ENCODE results near the gene MAPK9. TPM values are rescaled to one million over a fixed set of nuclear protein-coding genes. Genes with fewer than 3 reads are reported as not detected.

MAPK9 gene
- total RNA-seq, 1 donor from 2014 or later, result 12.9 TPM

DNA sequence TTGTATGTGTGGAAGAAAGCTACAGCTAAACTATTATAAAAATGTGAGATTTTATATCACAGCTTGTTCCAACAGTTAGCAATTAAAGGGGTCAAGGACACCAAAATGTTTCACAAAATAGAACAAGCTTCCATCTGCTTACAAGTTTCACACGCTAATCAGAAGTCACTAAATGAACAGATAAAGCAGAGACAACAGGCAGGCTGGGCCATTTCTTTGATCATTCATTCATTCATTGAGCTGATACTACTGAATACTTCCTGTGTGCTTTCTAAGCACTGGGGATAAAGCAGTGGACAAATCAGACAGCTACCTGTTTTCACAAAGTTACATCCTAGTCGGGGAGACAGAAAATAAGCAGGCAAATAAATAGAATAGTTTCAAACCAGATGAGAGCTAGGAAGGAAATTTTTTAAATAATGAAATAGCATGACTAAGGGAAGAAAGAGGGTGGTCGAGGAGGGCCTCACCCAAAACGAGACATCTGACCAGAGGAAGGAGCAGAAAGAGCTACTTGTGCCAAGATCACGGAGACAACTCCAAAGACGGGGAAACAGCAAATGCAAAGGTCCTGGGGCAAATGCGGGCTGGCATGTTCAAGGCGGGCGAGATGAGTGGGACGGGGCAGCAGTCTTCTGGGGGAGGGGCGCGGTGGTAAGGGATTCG, 1.2 kb downstream of the MAPK9 start:
- H3K27ac ChIP-seq, result no peak overlapping the region
- TF ChIP-seq, protein P1, sequence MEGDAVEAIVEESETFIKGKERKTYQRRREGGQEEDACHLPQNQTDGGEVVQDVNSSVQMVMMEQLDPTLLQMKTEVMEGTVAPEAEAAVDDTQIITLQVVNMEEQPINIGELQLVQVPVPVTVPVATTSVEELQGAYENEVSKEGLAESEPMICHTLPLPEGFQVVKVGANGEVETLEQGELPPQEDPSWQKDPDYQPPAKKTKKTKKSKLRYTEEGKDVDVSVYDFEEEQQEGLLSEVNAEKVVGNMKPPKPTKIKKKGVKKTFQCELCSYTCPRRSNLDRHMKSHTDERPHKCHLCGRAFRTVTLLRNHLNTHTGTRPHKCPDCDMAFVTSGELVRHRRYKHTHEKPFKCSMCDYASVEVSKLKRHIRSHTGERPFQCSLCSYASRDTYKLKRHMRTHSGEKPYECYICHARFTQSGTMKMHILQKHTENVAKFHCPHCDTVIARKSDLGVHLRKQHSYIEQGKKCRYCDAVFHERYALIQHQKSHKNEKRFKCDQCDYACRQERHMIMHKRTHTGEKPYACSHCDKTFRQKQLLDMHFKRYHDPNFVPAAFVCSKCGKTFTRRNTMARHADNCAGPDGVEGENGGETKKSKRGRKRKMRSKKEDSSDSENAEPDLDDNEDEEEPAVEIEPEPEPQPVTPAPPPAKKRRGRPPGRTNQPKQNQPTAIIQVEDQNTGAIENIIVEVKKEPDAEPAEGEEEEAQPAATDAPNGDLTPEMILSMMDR (IDR thresholded peaks at IDR 0.05), result no peak
- H3K36me3 ChIP-seq, result peaks cover 4 to 6% of the 10 kb centered on the region in 2 donors
- H3K4me1 ChIP-seq, result peaks cover 3 to 13% of the 10 kb centered on the region in 2 donors
- peak overlapping the region; percentile 84 to 88 for H3K4me3 ChIP-seq
- intact Hi-C loops (cut with DNase I), result loop anchor here (5.0 to 10.0 kb wide), 3 partner anchors 218 to 514 kb away; partner anchors contain the start of genes MGAT1, MRNIP and RNF130
- no peaks in the 10 kb centered on the region for H3K9me3 ChIP-seq
- no peak for DNase-seq (ENCODE audit: low spot score in 2 of 2)
- no peaks in the 10 kb centered on the region for H3K27me3 ChIP-seq

DNA sequence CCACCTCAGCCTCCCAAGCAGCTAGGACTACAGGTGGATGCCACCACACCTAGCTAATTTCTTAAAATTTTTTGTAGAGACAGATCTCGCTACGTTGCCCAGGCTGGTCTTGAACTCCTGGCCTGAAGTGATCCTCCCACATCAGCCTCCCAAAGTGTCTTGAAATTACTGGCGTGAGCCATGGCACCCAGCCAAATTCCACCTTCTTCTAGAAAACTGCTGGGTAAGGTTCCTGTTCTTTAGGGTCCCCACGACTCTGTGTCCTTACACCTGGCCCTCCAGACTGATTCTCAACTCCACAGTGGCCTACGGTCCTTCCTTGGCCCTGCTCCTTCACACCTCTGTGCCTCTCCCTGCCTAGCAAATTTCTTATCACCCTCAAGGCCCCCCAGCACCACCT, 1.9 kb downstream of the MAPK9 start:
- Histone ChIP-seq H3K4me1 (peaks cover 3 to 13% of the 10 kb centered on the region in 2 donors), H3K4me3 (no peak overlapping the region), H3K9me3 (no peaks in the 10 kb centered on the region), H3K36me3 (peaks cover 4 to 6% of the 10 kb centered on the region in 2 donors), H3K27me3 (no peaks in the 10 kb centered on the region), H3K27ac (no peak overlapping the region)
- no peak for DNase-seq (ENCODE audit: low spot score in 2 of 2)
- TF ChIP-seq, protein P1 (IDR thresholded peaks at IDR 0.05), result no peak
- intact Hi-C loops (cut with DNase I), result loop anchor here (5.0 to 10.0 kb wide), 3 partner anchors 218 to 515 kb away; partner anchors contain the start of genes MGAT1, MRNIP and RNF130

DNA sequence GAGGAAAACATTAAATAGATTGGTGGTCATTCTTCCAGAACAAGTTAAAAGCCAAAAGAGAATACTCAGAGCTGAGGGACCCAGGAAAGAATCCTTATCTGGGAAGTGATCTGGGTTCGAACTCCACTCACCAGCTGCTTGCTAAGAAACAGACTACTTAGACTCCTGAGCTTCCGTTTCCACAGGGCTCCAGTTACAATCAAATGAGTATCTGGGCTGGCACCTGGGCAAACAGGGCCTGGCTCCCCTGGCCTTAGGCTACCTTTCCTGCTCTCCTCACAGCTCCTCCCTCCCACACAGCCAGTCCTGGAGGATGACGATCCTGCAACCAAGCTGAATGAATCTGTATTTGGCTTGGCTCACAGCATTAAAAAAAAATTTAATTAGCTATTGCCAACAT, 2.5 kb downstream of the MAPK9 start:
- peaks cover 4 to 6% of the 10 kb centered on the region in 2 donors for H3K36me3 ChIP-seq
- no peaks in the 10 kb centered on the region for H3K9me3 ChIP-seq
- no peak overlapping the region for H3K4me3 ChIP-seq
- H3K27ac ChIP-seq, result no peak overlapping the region
- peaks cover 3 to 13% of the 10 kb centered on the region in 2 donors for H3K4me1 ChIP-seq
- TF ChIP-seq, protein P1 (IDR thresholded peaks at IDR 0.05), result no peak
- no peak for DNase-seq (ENCODE audit: low spot score in 2 of 2)
- intact Hi-C loops (cut with DNase I), result no loop called here
- H3K27me3 ChIP-seq, result no peaks in the 10 kb centered on the region

DNA sequence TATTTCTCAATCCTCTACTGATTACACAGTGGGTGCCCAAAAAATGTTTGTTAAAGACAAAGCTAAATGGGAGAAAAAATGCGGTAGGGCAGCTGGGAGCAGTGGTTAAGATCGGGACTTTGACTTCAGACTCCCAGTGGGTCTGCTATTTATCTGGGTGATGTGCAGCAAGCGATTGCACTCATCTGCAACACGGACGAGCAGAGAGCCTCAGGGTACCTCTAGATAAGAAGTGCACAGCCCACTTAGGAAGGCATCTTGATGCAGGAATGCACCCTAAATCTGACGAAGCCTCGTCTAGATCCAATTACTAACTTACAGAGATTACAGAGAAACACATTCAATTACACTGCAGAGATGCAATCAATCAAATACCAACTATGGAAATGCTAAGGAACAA, 4.0 kb downstream of the MAPK9 start:
- Histone ChIP-seq H3K9me3 (no peaks in the 10 kb centered on the region), H3K4me1 (peaks cover 0 to 8% of the 10 kb centered on the region in 2 donors), H3K27ac (no peak overlapping the region), H3K27me3 (no peaks in the 10 kb centered on the region), H3K36me3 (peaks cover 4 to 19% of the 10 kb centered on the region in 2 donors), H3K4me3 (no peak overlapping the region)
- intact Hi-C loops (cut with DNase I), result no loop called here
- TF ChIP-seq, protein P1 (IDR thresholded peaks at IDR 0.05), result no peak
- no peak for DNase-seq (ENCODE audit: low spot score in 2 of 2)

DNA sequence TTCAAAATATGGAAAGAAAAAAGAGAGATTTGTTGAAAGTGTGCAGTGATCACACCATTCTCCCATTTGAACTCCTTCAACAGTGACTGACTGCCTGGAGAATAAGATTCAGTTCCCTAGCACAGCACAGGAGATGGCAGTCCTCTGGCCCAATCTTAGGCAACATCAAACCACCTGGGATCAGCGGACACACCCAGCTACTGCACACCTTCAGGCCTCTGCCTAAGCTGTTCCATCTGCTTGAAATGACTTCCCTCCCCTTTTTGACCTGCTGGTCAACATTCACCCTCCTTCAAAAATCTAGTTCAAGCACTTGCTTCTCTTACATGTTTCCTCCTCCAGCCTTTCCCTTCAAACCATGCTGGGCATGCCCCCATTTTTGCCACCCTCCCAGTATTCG, 4.5 kb downstream of the MAPK9 start:
- Histone ChIP-seq H3K27me3 (no peaks in the 10 kb centered on the region), H3K9me3 (no peaks in the 10 kb centered on the region), H3K36me3 (peaks cover 4 to 24% of the 10 kb centered on the region in 2 donors), H3K4me3 (no peak overlapping the region), H3K27ac (no peak overlapping the region), H3K4me1 (peaks cover 0 to 8% of the 10 kb centered on the region in 2 donors)
- intact Hi-C loops (cut with DNase I), result no loop called here
- TF ChIP-seq, protein P1 (IDR thresholded peaks at IDR 0.05), result no peak
- DNase-seq (ENCODE audit: low spot score in 2 of 2), result no peak
